Esophagus (tissue), 2 donors: ENCODE data around the gene PRSS35. TPM values are rescaled to one million over a fixed set of nuclear protein-coding genes. Genes with fewer than 3 reads are reported as not detected.

Experiments used
- H3K27ac ChIP-seq, 2 donors: one replicate each; pipeline ENCODE4 v1.5.1; 2013; ENCODE audit warnings: low read depth in 2 of 2, mild to moderate bottlenecking in 2 of 2, inconsistent platforms in 1 of 2, low read length in 1 of 2, moderate library complexity in 1 of 2
- H3K27me3 ChIP-seq, 2 donors: one replicate each; pipeline ENCODE4 v1.6.1; 2013; ENCODE audit warnings: low read length in 2 of 2, control low read depth in 1 of 2, mild to moderate bottlenecking in 1 of 2; ENCODE audit not compliant: insufficient read depth in 2 of 2, control insufficient read depth in 1 of 2
- H3K36me3 ChIP-seq, 2 donors: one replicate each; pipeline ENCODE4 v1.6.1; 2013; ENCODE audit warnings: low read length in 1 of 2; ENCODE audit not compliant: control insufficient read depth in 2 of 2, insufficient read depth in 2 of 2
- H3K4me1 ChIP-seq, 2 donors: one replicate each; pipeline ENCODE4 v1.6.1; 2013; ENCODE audit warnings: low read length in 1 of 2; ENCODE audit not compliant: control insufficient read depth in 2 of 2, insufficient read depth in 2 of 2
- H3K4me3 ChIP-seq, 2 donors: one replicate each; pipeline ENCODE4 v1.5.1; 2013; ENCODE audit warnings: low read length in 2 of 2, mild to moderate bottlenecking in 2 of 2, low read depth in 1 of 2, moderate library complexity in 1 of 2
- H3K9me3 ChIP-seq, 2 donors: one replicate each; pipeline ENCODE4 v1.6.1; 2013; ENCODE audit warnings: mild to moderate bottlenecking in 2 of 2, low read depth in 1 of 2, low read length in 1 of 2, moderate library complexity in 1 of 2; ENCODE audit not compliant: control insufficient read depth in 2 of 2, insufficient read depth in 1 of 2
- WGBS, 2 donors: extraction: QIAGEN DNeasy Blood & Tissue Kit; methylation state at CpG; one replicate each; pipeline ENCODE4 v1.1.7; 2013; 5-methylcytosine and 5-hydroxymethylcytosine counted together
- polyA plus RNA-seq, 2 donors: library from polyadenylated mRNA; stranded (reverse); fragments of 200-250 nt; gene quantifications; one replicate each; pipeline ENCODE4 v1.2.3, GENCODE V29; 2013
- donor health status: healthy with polysubstance abuse.
- donor health status: Bipolar disorder and iron deficiency.

PRSS35 gene
- polyA plus RNA-seq, 2 donors, result 0.02 TPM; not detected in 1

- H3K9me3 ChIP-seq, result no peaks in the 10 kb centered on the region
- no peaks in the 10 kb centered on the region for H3K4me1 ChIP-seq
- no peaks in the 10 kb centered on the region for H3K36me3 ChIP-seq
- 78 to 82% methylated on average over 8 of the region's 8 CpGs for WGBS, 2 donors
- H3K27ac ChIP-seq, result no peak overlapping the region
- no peak overlapping the region for H3K4me3 ChIP-seq
- H3K27me3 ChIP-seq, result no peaks in the 10 kb centered on the region
These were observed 1.1 kb upstream of the PRSS35 start for GRCh38 chr6:83511266-83511665.

- Histone ChIP-seq H3K4me1 (no peaks in the 10 kb centered on the region), H3K27ac (no peak overlapping the region), H3K36me3 (no peaks in the 10 kb centered on the region), H3K4me3 (no peak overlapping the region), H3K9me3 (no peaks in the 10 kb centered on the region), H3K27me3 (no peaks in the 10 kb centered on the region)
- 60 to 64% methylated on average over 1 of the region's 1 CpG for WGBS, 2 donors
These were observed 2.1 kb downstream of the PRSS35 start for GRCh38 chr6:83514466-83514865.

GRCh38 chr6:83514866-83515466, 2.6 kb downstream of the PRSS35 start:
- H3K4me1 ChIP-seq, result no peaks in the 10 kb centered on the region
- no peak overlapping the region for H3K4me3 ChIP-seq
- H3K36me3 ChIP-seq, result no peaks in the 10 kb centered on the region
- WGBS, 2 donors, result 19% methylated on average over 4 of the region's 4 CpGs
- no peaks in the 10 kb centered on the region for H3K27me3 ChIP-seq
- no peak overlapping the region for H3K27ac ChIP-seq
- H3K9me3 ChIP-seq, result no peaks in the 10 kb centered on the region

GRCh38 chr6:83517500-83517899, 5.2 kb downstream of the PRSS35 start:
- Histone ChIP-seq H3K4me3 (no peak overlapping the region), H3K27ac (no peak overlapping the region), H3K4me1 (no peaks in the 10 kb centered on the region), H3K27me3 (no peaks in the 10 kb centered on the region), H3K9me3 (no peaks in the 10 kb centered on the region), H3K36me3 (no peaks in the 10 kb centered on the region)
- 70 to 73% methylated on average over 1 of the region's 1 CpG for WGBS, 2 donors

GRCh38 chr6:83518816-83519480, 6.6 kb downstream of the PRSS35 start:
- no peaks in the 10 kb centered on the region for H3K9me3 ChIP-seq
- H3K27ac ChIP-seq, result no peak overlapping the region
- H3K4me1 ChIP-seq, result no peaks in the 10 kb centered on the region
- H3K4me3 ChIP-seq, result no peak overlapping the region
- 75 to 80% methylated on average over 4 of the region's 4 CpGs for WGBS, 2 donors
- H3K36me3 ChIP-seq, result no peaks in the 10 kb centered on the region
- no peaks in the 10 kb centered on the region for H3K27me3 ChIP-seq

- no peaks in the 10 kb centered on the region for H3K36me3 ChIP-seq
- no peak overlapping the region for H3K27ac ChIP-seq
- no peaks in the 10 kb centered on the region for H3K27me3 ChIP-seq
- H3K4me1 ChIP-seq, result no peaks in the 10 kb centered on the region
- no peak overlapping the region for H3K4me3 ChIP-seq
- WGBS, 2 donors, result 41 to 42% methylated on average over 5 of the region's 5 CpGs
- no peaks in the 10 kb centered on the region for H3K9me3 ChIP-seq
These were observed 23.8 kb downstream of the PRSS35 start for GRCh38 chr6:83536034-83536646.

- no peak overlapping the region for H3K27ac ChIP-seq
- no peak overlapping the region for H3K4me3 ChIP-seq
- H3K9me3 ChIP-seq, result no peaks in the 10 kb centered on the region
- H3K36me3 ChIP-seq, result no peaks in the 10 kb centered on the region
- no peaks in the 10 kb centered on the region for H3K4me1 ChIP-seq
- no peaks in the 10 kb centered on the region for H3K27me3 ChIP-seq
- 71 to 75% methylated on average over 4 of the region's 4 CpGs for WGBS, 2 donors
These were observed 24.6 kb downstream of the PRSS35 start for GRCh38 chr6:83536647-83537589.

GRCh38 chr6:83539678-83540077, 27.3 kb downstream of the PRSS35 start:
- H3K4me1 ChIP-seq, result no peaks in the 10 kb centered on the region
- H3K27ac ChIP-seq, result no peak overlapping the region
- 76 to 78% methylated on average over 4 of the region's 4 CpGs for WGBS, 2 donors
- no peak overlapping the region for H3K4me3 ChIP-seq
- H3K9me3 ChIP-seq, result no peaks in the 10 kb centered on the region
- H3K36me3 ChIP-seq, result no peaks in the 10 kb centered on the region
- H3K27me3 ChIP-seq, result no peaks in the 10 kb centered on the region

GRCh38 chr6:83546636-83547035, 34.3 kb downstream of the PRSS35 start:
- Histone ChIP-seq H3K4me3 (no peak overlapping the region), H3K4me1 (no peaks in the 10 kb centered on the region), H3K9me3 (peaks cover 0 to 3% of the 10 kb centered on the region in 2 donors), H3K36me3 (no peaks in the 10 kb centered on the region), H3K27ac (no peak overlapping the region), H3K27me3 (no peaks in the 10 kb centered on the region)
- WGBS, 2 donors, result 45 to 52% methylated on average over 5 of the region's 5 CpGs
